ENCODE results near the gene PIANP. TPM values are rescaled to one million over a fixed set of nuclear protein-coding genes. Genes with fewer than 3 reads are reported as not detected.
"Not testable (repeated sequence)": the region's sequence is repeated elsewhere in the genome, so short reads cannot be mapped to it uniquely, and the experiment has no call there.

PIANP gene
- total RNA-seq, 1 donor from 2014 or later: 0.32 TPM

DNA sequence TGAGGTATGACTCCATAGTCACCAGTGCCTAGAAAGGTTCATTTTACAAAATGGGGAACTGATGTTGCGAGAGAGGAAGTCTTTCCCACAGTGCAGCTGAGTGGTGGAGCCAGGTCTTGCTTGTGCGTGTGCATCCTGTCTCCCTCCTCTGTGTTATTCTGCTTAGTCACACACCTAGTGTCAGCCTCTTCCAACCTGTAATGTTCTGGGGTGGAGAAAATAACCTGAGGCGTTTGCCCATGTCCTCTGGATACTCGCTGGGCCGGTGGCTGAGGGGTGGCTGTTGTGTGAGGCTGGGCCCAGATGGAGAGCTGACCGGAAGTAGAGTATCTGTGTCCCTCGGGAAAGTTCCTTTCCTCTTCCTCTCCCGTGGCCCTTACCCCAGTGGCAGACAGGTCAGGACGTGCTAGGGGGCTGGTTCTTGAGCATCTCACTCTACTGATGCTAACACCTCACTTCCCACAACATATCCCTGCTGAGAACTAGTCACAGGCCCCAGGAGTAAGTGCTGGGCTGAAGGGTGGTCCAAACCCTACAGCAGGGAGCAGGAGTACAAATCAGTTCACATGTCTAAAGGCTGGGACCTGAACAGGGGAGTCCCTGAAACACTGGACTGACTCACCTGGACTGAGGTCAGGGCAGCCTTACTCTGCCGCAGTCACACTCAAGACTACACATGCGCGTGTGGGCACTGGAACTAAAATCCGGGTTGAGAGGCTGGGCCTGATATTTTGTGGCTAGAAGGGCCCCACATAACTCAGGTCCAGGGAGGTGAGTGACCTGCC, 45.3 kb upstream of the PIANP start:
- DNase-seq (ENCODE audit: low spot score): no peak
- Mint-ChIP-seq H3K36me3 (peaks cover 29% of the 10 kb centered on the region), H3K9me3 (no peaks in the 10 kb centered on the region), H3K27me3 (ENCODE audit: insufficient read depth, low read depth) (peaks cover 4% of the 10 kb centered on the region), H3K4me1 (peaks cover 18% of the 10 kb centered on the region), H3K27ac (peak overlapping the region; percentile 40), H3K4me3 (no peak overlapping the region)
- Histone ChIP-seq H3K79me2 (ENCODE audit: low read depth) (peaks cover 1% of the 10 kb centered on the region), H3K36me3 (no peaks in the 10 kb centered on the region), H3K27ac (no peak overlapping the region), H3K9me3 (ENCODE audit: low read depth) (no peaks in the 10 kb centered on the region), H3K9ac (no peak overlapping the region), H3K27me3 (no peaks in the 10 kb centered on the region), H3K4me1 (peaks cover 5% of the 10 kb centered on the region), H4K20me1 (ENCODE audit: low read depth) (no peaks in the 10 kb centered on the region), H3K4me2 (no peak overlapping the region), H3K4me3 (no peak overlapping the region), H3F3A (ENCODE audit: low read depth) (peaks cover 9% of the 10 kb centered on the region), H2AFZ (replicated peaks) (no peak overlapping the region)
- TF ChIP-seq, protein P1, sequence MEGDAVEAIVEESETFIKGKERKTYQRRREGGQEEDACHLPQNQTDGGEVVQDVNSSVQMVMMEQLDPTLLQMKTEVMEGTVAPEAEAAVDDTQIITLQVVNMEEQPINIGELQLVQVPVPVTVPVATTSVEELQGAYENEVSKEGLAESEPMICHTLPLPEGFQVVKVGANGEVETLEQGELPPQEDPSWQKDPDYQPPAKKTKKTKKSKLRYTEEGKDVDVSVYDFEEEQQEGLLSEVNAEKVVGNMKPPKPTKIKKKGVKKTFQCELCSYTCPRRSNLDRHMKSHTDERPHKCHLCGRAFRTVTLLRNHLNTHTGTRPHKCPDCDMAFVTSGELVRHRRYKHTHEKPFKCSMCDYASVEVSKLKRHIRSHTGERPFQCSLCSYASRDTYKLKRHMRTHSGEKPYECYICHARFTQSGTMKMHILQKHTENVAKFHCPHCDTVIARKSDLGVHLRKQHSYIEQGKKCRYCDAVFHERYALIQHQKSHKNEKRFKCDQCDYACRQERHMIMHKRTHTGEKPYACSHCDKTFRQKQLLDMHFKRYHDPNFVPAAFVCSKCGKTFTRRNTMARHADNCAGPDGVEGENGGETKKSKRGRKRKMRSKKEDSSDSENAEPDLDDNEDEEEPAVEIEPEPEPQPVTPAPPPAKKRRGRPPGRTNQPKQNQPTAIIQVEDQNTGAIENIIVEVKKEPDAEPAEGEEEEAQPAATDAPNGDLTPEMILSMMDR (IDR thresholded peaks at IDR 0.05): no peak
- no peak for TF ChIP-seq EZH2phosphoT487 (IDR thresholded peaks at IDR 0.05)
- TF ChIP-seq EZH2 (IDR thresholded peaks at IDR 0.05): no peak

DNA sequence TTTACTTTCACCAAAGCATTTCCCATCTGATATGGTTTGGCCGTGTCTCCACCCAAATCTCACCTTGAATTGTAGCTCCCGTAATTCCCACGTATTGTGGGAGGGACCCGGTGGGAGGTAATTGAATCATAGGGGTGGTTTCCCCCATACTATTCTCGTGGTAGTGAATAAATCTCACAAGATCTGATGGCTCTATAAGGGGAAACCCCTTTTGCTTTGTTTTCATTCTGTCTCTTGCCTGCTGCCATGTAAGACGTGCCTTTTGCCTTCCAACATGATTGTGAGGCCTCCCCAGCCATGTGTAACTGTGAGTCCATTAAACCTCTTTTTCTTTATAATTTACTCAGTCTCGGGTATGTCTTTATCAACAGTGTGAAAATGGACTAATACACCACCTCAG, 42.7 kb upstream of the PIANP start:
- not testable (repeated sequence) for H3K4me3 Mint-ChIP-seq; H3K27me3 Mint-ChIP-seq (ENCODE audit: insufficient read depth, low read depth); H3K4me2 ChIP-seq; H3K4me3 ChIP-seq; H2AFZ ChIP-seq (replicated peaks); H3K27ac ChIP-seq; H3K27me3 ChIP-seq; DNase-seq (ENCODE audit: low spot score); H3K36me3 ChIP-seq; H3K79me2 ChIP-seq (ENCODE audit: low read depth); H3K4me1 ChIP-seq; H3F3A ChIP-seq (ENCODE audit: low read depth); H3K9ac ChIP-seq; H4K20me1 ChIP-seq (ENCODE audit: low read depth); H3K9me3 ChIP-seq (ENCODE audit: low read depth); H3K9me3 Mint-ChIP-seq
- H3K27ac Mint-ChIP-seq: peak overlapping the region; percentile 2
- peaks cover 18% of the 10 kb centered on the region for H3K4me1 Mint-ChIP-seq
- H3K36me3 Mint-ChIP-seq: peaks cover 24% of the 10 kb centered on the region

DNA sequence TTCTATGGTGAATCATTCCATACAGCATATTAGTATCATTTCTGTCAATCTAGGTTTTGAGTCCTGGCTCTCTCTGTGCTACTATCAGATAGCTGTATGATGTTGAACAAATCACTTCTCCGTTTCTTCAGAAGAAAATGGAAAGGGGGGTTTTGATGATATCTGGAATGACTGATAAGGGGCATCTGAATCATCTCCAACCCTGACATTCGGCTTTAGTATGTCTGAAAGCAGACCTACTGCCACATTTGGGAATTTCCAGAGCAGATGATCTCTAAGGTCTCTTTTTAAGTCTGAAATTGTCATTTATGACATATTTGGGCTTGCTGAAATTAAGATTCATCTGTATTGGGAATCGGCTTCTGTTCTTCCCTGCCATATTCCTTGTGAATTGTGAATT, 42.2 kb upstream of the PIANP start:
- Histone ChIP-seq H3K79me2 (ENCODE audit: low read depth) (no peaks in the 10 kb centered on the region), H3F3A (ENCODE audit: low read depth) (peaks cover 7% of the 10 kb centered on the region), H3K9me3 (ENCODE audit: low read depth) (no peaks in the 10 kb centered on the region), H3K4me3 (no peak overlapping the region), H2AFZ (replicated peaks) (no peak overlapping the region), H3K36me3 (no peaks in the 10 kb centered on the region), H3K27me3 (no peaks in the 10 kb centered on the region), H3K27ac (no peak overlapping the region), H3K4me2 (no peak overlapping the region), H3K9ac (no peak overlapping the region), H4K20me1 (ENCODE audit: low read depth) (no peaks in the 10 kb centered on the region), H3K4me1 (peaks cover 5% of the 10 kb centered on the region)
- H3K36me3 Mint-ChIP-seq: peaks cover 19% of the 10 kb centered on the region
- H3K9me3 Mint-ChIP-seq: no peaks in the 10 kb centered on the region
- H3K27ac Mint-ChIP-seq: no peak overlapping the region
- DNase-seq (ENCODE audit: low spot score): no peak
- no peak overlapping the region for H3K4me3 Mint-ChIP-seq
- peaks cover 4% of the 10 kb centered on the region for H3K27me3 Mint-ChIP-seq (ENCODE audit: insufficient read depth, low read depth)
- H3K4me1 Mint-ChIP-seq: peaks cover 18% of the 10 kb centered on the region
- TF ChIP-seq EZH2 (IDR thresholded peaks at IDR 0.05): no peak
- TF ChIP-seq, protein P1 (IDR thresholded peaks at IDR 0.05): no peak
- no peak for TF ChIP-seq EZH2phosphoT487 (IDR thresholded peaks at IDR 0.05)

DNA sequence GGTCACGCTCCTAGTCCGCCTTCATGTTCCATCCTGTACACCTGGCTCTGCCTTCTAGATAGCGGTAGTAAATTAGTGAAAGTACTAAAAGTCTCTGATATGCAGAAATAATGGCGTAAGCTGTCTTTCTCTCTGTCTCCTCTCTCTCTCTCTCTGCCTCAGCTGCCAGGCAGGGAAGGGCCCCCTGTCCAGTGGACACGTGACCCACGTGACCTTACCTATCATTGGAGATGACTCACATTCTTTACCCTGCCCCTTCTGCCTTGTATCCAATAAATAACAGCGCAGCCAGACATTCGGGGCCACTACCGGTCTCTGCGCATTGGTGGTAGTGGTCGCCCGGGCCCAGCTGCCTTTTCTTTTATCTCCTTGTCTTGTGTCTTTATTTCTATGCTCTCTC, 41.5 kb upstream of the PIANP start:
- H2AFZ ChIP-seq (replicated peaks); H3K9ac ChIP-seq; H3K36me3 ChIP-seq; H3K9me3 ChIP-seq (ENCODE audit: low read depth); H3K4me2 ChIP-seq; H3K27me3 ChIP-seq; H3K79me2 ChIP-seq (ENCODE audit: low read depth); H3K27ac ChIP-seq; H3K4me3 ChIP-seq; H4K20me1 ChIP-seq (ENCODE audit: low read depth); H3F3A ChIP-seq (ENCODE audit: low read depth); H3K9me3 Mint-ChIP-seq; H3K4me1 ChIP-seq; H3K27me3 Mint-ChIP-seq (ENCODE audit: insufficient read depth, low read depth); DNase-seq (ENCODE audit: low spot score): not testable (repeated sequence)
- Mint-ChIP-seq H3K27ac (peak overlapping the region; percentile 70), H3K36me3 (peaks cover 11% of the 10 kb centered on the region), H3K4me3 (peak overlapping the region; percentile 41), H3K4me1 (peaks cover 18% of the 10 kb centered on the region)

Data from neural progenitor cell (in vitro differentiated cells).